H9 (cell line): ENCODE data around the gene SCN10A. TPM values are rescaled to one million over a fixed set of nuclear protein-coding genes. Genes with fewer than 3 reads are reported as not detected.

Experiments
- DNase-seq: peaks from one replicate; pipeline ENCODE4 v3.0.0-alpha.2; 2017
- H2AFZ ChIP-seq: one replicate; pipeline ENCODE4 v1.6.1; 2013; ENCODE audit warnings: mild to moderate bottlenecking, low read length, control low read depth, moderate library complexity
- H2AK5ac ChIP-seq: 2 replicates; pipeline ENCODE4 v1.6.1; 2013; ENCODE audit warnings: low read length, control low read depth, mixed read lengths; ENCODE audit not compliant: insufficient read length
- H2BK120ac ChIP-seq: one replicate; pipeline ENCODE4 v1.6.1; 2013; ENCODE audit warnings: low read depth, mild to moderate bottlenecking, low read length, control low read depth, inconsistent platforms; ENCODE audit not compliant: poor library complexity, severe bottlenecking
- H2BK12ac ChIP-seq: 2 replicates; pipeline ENCODE4 v1.6.1; 2013; ENCODE audit warnings: low read length, control low read depth, mixed read lengths, low read depth; ENCODE audit not compliant: insufficient read length
- H2BK15ac ChIP-seq: 2 replicates; pipeline ENCODE4 v1.6.1; 2013; ENCODE audit warnings: low read depth, low read length, control low read depth
- H2BK20ac ChIP-seq: one replicate; pipeline ENCODE4 v1.6.1; 2013; ENCODE audit warnings: low read depth, mild to moderate bottlenecking, low read length, control low read depth, inconsistent platforms; ENCODE audit not compliant: poor library complexity, severe bottlenecking
- H2BK5ac ChIP-seq: 2 replicates; pipeline ENCODE4 v1.6.1; 2013; ENCODE audit warnings: low read length, control low read depth, mixed read lengths; ENCODE audit not compliant: insufficient read length
- H3K14ac ChIP-seq: 2 replicates; pipeline ENCODE4 v1.6.1; 2013; ENCODE audit warnings: low read length, control low read depth; ENCODE audit not compliant: insufficient read depth
- H3K18ac ChIP-seq: 2 replicates; pipeline ENCODE4 v1.6.1; 2013; ENCODE audit warnings: low read depth, mild to moderate bottlenecking, mixed read lengths, low read length, control low read depth; ENCODE audit not compliant: insufficient read length
- H3K23ac ChIP-seq: 2 replicates; pipeline ENCODE4 v1.6.1; 2013; ENCODE audit warnings: low read length, control low read depth, mixed read lengths, low read depth; ENCODE audit not compliant: insufficient read length
- H3K23me2 ChIP-seq: 2 replicates; pipeline ENCODE4 v1.6.1; 2013; ENCODE audit warnings: low read depth, mild to moderate bottlenecking, mixed read lengths, low read length, control low read depth; ENCODE audit not compliant: insufficient read length, poor library complexity, severe bottlenecking
- H3K27ac ChIP-seq: 2 replicates; pipeline ENCODE4 v1.5.1; 2013; ENCODE audit warnings: low read length, control low read depth, mixed read lengths, low read depth; ENCODE audit not compliant: insufficient read length
- H3K27me3 ChIP-seq: 2 replicates; pipeline ENCODE4 v1.6.1; 2013; ENCODE audit warnings: low read length, control low read depth, inconsistent platforms; ENCODE audit not compliant: insufficient read depth
- H3K4ac ChIP-seq: 2 replicates; pipeline ENCODE4 v1.6.1; 2013; ENCODE audit warnings: low read depth, mild to moderate bottlenecking, control low read depth, inconsistent platforms, low read length, moderate library complexity
- H3K4me1 ChIP-seq: 2 replicates; pipeline ENCODE4 v1.6.1; 2013; ENCODE audit warnings: low read length, control low read depth, inconsistent platforms; ENCODE audit not compliant: insufficient read depth
- H3K4me2 ChIP-seq: 2 replicates; pipeline ENCODE4 v1.6.1; 2013; ENCODE audit warnings: low read length, control low read depth, mixed read lengths; ENCODE audit not compliant: insufficient read length, insufficient read depth
- H3K56ac ChIP-seq: 2 replicates; pipeline ENCODE4 v1.6.1; 2013; ENCODE audit warnings: low read depth, mild to moderate bottlenecking, mixed read lengths, low read length, control low read depth; ENCODE audit not compliant: insufficient read length
- H3K79me1 ChIP-seq: 2 replicates; pipeline ENCODE4 v1.6.1; 2013; ENCODE audit warnings: low read depth, mild to moderate bottlenecking, moderate library complexity, low read length, control low read depth, inconsistent platforms; ENCODE audit not compliant: insufficient read depth, poor library complexity, severe bottlenecking
- H3K79me2 ChIP-seq: 2 replicates; pipeline ENCODE4 v1.6.1; 2013; ENCODE audit warnings: low read length, control low read depth, inconsistent platforms; ENCODE audit not compliant: insufficient read depth
- H3K9ac ChIP-seq: 2 replicates; pipeline ENCODE4 v1.6.1; 2013; ENCODE audit warnings: low read length, control low read depth, mixed read lengths; ENCODE audit not compliant: insufficient read length; ENCODE audit errors: extremely low read depth
- H3K9me3 ChIP-seq: one replicate; pipeline ENCODE4 v1.6.1; 2013; ENCODE audit warnings: low read depth, low read length, inconsistent platforms; ENCODE audit not compliant: control insufficient read depth
- H3T11ph ChIP-seq: one replicate; pipeline ENCODE4 v1.6.1; 2013; ENCODE audit warnings: mild to moderate bottlenecking, low read length, control low read depth, inconsistent platforms
- H4K20me1 ChIP-seq: one replicate; pipeline ENCODE4 v1.6.1; 2013; ENCODE audit not compliant: control insufficient read depth, insufficient read length, insufficient read depth
- H4K5ac ChIP-seq: 2 replicates; pipeline ENCODE4 v1.6.1; 2013; ENCODE audit warnings: low read depth, mild to moderate bottlenecking, mixed read lengths, low read length, control low read depth; ENCODE audit not compliant: insufficient read length
- H4K8ac ChIP-seq: replicated peaks from 2 replicates; pipeline ENCODE4 v1.6.1; 2013; ENCODE audit warnings: low read length, control low read depth, mixed read lengths, low read depth; ENCODE audit not compliant: insufficient read length
- H4K91ac ChIP-seq: 2 replicates; pipeline ENCODE4 v1.6.1; 2013; ENCODE audit warnings: low read depth, mild to moderate bottlenecking, moderate library complexity, mixed read lengths, low read length, control low read depth; ENCODE audit not compliant: insufficient read length
- H3K27ac Mint-ChIP-seq, 3 experiments: 2 replicates in 2 of 3; 3 replicates in 1 of 3; pipeline ENCODE4 v1.8.0; 2020 to 2021; ENCODE audit warnings: mixed read lengths in 3 of 3, mild to moderate bottlenecking in 1 of 3, moderate library complexity in 1 of 3
- H3K27me3 Mint-ChIP-seq: 2 replicates; pipeline ENCODE4 v1.8.0; 2021; ENCODE audit warnings: low read depth, mild to moderate bottlenecking, moderate library complexity, mixed read lengths
- H3K36me3 Mint-ChIP-seq, 3 experiments: 2 replicates in 2 of 3; 3 replicates in 1 of 3; pipeline ENCODE4 v1.8.0; 2020 to 2021; ENCODE audit warnings: low read depth in 3 of 3, mixed read lengths in 3 of 3; ENCODE audit not compliant: insufficient read depth in 1 of 3
- H3K4me1 Mint-ChIP-seq, 2 experiments: 2 replicates each; pipeline ENCODE4 v1.8.0; 2020; ENCODE audit warnings: mixed read lengths in 2 of 2
- H3K4me3 Mint-ChIP-seq, 2 experiments: 2 replicates in 1 of 2; 3 replicates in 1 of 2; pipeline ENCODE4 v1.8.0; 2020 to 2021; ENCODE audit warnings: mild to moderate bottlenecking in 2 of 2, mixed read lengths in 2 of 2, moderate library complexity in 1 of 2
- H3K9me3 Mint-ChIP-seq, 2 experiments: 2 replicates in 1 of 2; 3 replicates in 1 of 2; pipeline ENCODE4 v1.8.0; 2020; ENCODE audit warnings: mild to moderate bottlenecking in 2 of 2, mixed read lengths in 2 of 2, moderate library complexity in 1 of 2
- WGBS: extraction: QIAGEN DNeasy Blood & Tissue Kit; methylation state at CpG from one replicate; pipeline ENCODE4 v1.1.7; 2013; ENCODE audit warnings: missing lambda C conversion rate, low lambda C conversion rate, mixed read lengths; ENCODE audit not compliant: insufficient read length; ENCODE audit errors: extremely low coverage; 5-methylcytosine and 5-hydroxymethylcytosine counted together
- total RNA-seq: library from RNA; stranded (reverse); gene quantifications from 2 replicates; pipeline ENCODE4 v1.2.1, GENCODE V29; 2021
- TF ChIP-seq, protein P1 (sequence below): fragments of 200-600 bp; sonication (generic); conservative IDR thresholded peaks from 3 replicates; pipeline ENCODE4 v1.8.0; 2021; ENCODE audit warnings: antibody characterized with exemption, mild to moderate bottlenecking

SCN10A gene
- total RNA-seq, 1 experiment from 2014 or later: not detected

DNA sequence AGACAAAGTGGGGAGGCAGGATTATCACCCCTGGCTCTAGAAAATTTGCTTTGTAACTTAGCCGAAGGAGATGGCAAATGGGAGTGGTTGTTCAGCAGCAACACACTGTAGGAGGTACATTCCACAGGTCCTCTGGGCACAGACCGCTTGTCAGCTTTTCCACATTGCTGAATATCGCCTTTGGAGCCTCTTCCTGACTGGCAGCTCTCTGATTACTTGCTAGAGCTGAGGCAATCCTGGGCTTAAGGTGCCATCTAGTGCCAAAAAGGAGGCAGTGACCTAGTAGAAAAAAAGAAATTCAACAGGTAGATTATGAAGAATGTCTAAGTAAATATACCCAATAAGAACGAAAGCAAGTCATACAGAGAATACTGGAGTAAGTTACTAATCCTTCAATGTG, 153.5 kb downstream of the SCN10A start:
- Histone ChIP-seq H2BK15ac (no peak overlapping the region), H2BK20ac (no peak overlapping the region), H3K23ac (no peak overlapping the region), H2AK5ac (no peak overlapping the region), H2AFZ (no peak overlapping the region), H3K23me2 (no peaks in the 10 kb centered on the region), H4K5ac (no peak overlapping the region), H3K4me2 (no peak overlapping the region), H3K9ac (no peak overlapping the region), H3T11ph (no peak overlapping the region), H3K27ac (no peak overlapping the region), H2BK120ac (no peak overlapping the region), H3K14ac (no peak overlapping the region), H4K91ac (no peak overlapping the region), H3K4me1 (peaks cover 3% of the 10 kb centered on the region), H3K4ac (no peak overlapping the region), H3K79me1 (no peaks in the 10 kb centered on the region), H4K8ac (no peak overlapping the region), H3K18ac (no peak overlapping the region), H4K20me1 (no peaks in the 10 kb centered on the region), H3K56ac (no peak overlapping the region), H3K9me3 (no peaks in the 10 kb centered on the region), H3K79me2 (no peaks in the 10 kb centered on the region), H3K27me3 (no peaks in the 10 kb centered on the region), H2BK12ac (no peak overlapping the region), H2BK5ac (no peak overlapping the region)
- TF ChIP-seq, protein P1, sequence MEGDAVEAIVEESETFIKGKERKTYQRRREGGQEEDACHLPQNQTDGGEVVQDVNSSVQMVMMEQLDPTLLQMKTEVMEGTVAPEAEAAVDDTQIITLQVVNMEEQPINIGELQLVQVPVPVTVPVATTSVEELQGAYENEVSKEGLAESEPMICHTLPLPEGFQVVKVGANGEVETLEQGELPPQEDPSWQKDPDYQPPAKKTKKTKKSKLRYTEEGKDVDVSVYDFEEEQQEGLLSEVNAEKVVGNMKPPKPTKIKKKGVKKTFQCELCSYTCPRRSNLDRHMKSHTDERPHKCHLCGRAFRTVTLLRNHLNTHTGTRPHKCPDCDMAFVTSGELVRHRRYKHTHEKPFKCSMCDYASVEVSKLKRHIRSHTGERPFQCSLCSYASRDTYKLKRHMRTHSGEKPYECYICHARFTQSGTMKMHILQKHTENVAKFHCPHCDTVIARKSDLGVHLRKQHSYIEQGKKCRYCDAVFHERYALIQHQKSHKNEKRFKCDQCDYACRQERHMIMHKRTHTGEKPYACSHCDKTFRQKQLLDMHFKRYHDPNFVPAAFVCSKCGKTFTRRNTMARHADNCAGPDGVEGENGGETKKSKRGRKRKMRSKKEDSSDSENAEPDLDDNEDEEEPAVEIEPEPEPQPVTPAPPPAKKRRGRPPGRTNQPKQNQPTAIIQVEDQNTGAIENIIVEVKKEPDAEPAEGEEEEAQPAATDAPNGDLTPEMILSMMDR: peak; percentile 88
- H3K4me1 Mint-ChIP-seq: peaks cover 15 to 19% of the 10 kb centered on the region in 2 experiments
- H3K27me3 Mint-ChIP-seq: peaks cover 1% of the 10 kb centered on the region
- no CpG with 5 or more reads among the region's 4 CpGs for WGBS
- peak; percentile 81 for DNase-seq
- peaks cover 0 to 18% (median 3%) of the 10 kb centered on the region in 3 experiments; a peak in 3 of 7 replicates for H3K36me3 Mint-ChIP-seq
- H3K4me3 Mint-ChIP-seq: no peak overlapping the region
- H3K9me3 Mint-ChIP-seq: peaks cover 19 to 20% of the 10 kb centered on the region in 2 experiments
- no peak overlapping the region for H3K27ac Mint-ChIP-seq
